Measurements from ENCODE around the gene EPHB4. TPM values are rescaled to one million over a fixed set of nuclear protein-coding genes. Genes with fewer than 3 reads are reported as not detected.
"Not testable (repeated sequence)": the region's sequence is repeated elsewhere in the genome, so short reads cannot be mapped to it uniquely, and the experiment has no call there.

Gene EPHB4
- total and polyA plus RNA-seq, 12 donors, result 31.5 to 188 (median 103) TPM

DNA sequence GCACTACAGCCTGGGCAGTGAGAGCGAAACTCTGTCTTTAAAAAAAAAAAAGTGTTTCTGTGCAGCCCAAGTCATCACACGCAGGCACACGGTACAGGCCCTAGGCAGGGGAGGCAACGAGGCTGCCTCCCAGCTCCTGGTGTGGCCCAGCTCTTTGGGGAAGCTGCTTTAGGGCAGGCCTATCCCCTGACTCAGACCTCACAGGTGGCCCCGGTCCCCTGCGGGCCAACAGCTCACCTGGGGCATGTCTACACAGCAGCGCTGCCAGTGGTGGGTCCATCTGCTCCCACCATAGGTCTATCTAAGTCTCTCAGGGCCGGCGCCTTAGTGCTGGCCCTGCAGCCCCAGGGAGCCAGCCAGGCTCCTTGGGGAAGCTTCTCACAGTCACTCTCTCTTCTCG is 62.5 kb downstream of the EPHB4 start:
- H3K27ac ChIP-seq, result no peak overlapping the region
- H3K4me1 ChIP-seq (replicated peaks in 1 of 2), result no peaks in the 10 kb centered on the region
- intact Hi-C loops (cut with DNase I), result no loop called here
- DNase-seq, result no peak
- H3K9me3 ChIP-seq (replicated peaks in 1 of 3), result no peaks in the 10 kb centered on the region
- H3K4me3 ChIP-seq, result no peak overlapping the region
- 69 to 83% (median 79%) methylated on average over 4 to 10 of the region's 10 CpGs for WGBS, 4 donors
- TF ChIP-seq, protein P1, sequence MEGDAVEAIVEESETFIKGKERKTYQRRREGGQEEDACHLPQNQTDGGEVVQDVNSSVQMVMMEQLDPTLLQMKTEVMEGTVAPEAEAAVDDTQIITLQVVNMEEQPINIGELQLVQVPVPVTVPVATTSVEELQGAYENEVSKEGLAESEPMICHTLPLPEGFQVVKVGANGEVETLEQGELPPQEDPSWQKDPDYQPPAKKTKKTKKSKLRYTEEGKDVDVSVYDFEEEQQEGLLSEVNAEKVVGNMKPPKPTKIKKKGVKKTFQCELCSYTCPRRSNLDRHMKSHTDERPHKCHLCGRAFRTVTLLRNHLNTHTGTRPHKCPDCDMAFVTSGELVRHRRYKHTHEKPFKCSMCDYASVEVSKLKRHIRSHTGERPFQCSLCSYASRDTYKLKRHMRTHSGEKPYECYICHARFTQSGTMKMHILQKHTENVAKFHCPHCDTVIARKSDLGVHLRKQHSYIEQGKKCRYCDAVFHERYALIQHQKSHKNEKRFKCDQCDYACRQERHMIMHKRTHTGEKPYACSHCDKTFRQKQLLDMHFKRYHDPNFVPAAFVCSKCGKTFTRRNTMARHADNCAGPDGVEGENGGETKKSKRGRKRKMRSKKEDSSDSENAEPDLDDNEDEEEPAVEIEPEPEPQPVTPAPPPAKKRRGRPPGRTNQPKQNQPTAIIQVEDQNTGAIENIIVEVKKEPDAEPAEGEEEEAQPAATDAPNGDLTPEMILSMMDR (IDR thresholded peaks at IDR 0.05), result no peak
- no peak for TF ChIP-seq POLR2A (IDR thresholded peaks at IDR 0.05)
- H3K36me3 ChIP-seq (replicated peaks in 1 of 2), result no peaks in the 10 kb centered on the region
- H3K27me3 ChIP-seq, result no peaks in the 10 kb centered on the region

DNA sequence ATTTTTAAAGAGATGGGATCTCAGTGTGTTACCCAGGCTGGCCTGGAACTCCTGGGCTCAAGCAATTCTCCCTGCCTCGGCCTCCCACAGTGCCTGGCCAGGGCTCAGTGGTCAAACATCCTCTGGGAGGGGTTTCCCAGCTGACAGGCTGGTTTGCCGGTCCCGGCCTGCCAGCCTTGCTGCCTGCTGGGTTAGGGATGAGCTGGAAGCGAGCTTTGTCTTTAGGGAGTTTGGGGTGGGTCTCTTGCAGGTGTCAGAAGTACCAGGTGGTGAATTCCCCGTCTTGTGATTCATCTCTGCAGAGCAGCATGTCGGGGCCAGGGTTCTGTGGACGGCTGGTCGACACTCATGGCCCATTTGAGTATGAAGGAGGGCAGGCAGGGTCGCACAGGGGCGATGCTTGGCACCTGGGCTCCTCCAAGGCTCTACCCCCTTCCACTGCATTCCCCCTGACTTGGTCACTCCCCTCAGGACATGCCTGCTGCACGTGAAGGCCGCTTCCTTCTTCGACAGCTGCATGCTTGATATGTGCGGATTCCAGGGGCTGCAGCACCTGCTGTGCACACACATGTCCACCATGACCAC is 63.7 kb downstream of the EPHB4 start:
- no peaks in the 10 kb centered on the region for H3K36me3 ChIP-seq (replicated peaks in 1 of 2)
- no peak overlapping the region for H3K4me3 ChIP-seq
- H3K4me1 ChIP-seq (replicated peaks in 1 of 2), result no peaks in the 10 kb centered on the region
- no peak for DNase-seq
- H3K27me3 ChIP-seq, result no peaks in the 10 kb centered on the region
- 66 to 86% (median 73%) methylated on average over 4 to 14 of the region's 14 CpGs for WGBS, 4 donors
- no peak for TF ChIP-seq POLR2A (IDR thresholded peaks at IDR 0.05)
- TF ChIP-seq, protein P1 (IDR thresholded peaks at IDR 0.05), result no peak
- H3K27ac ChIP-seq, result no peak overlapping the region
- H3K9me3 ChIP-seq (replicated peaks in 1 of 3), result no peaks in the 10 kb centered on the region
- intact Hi-C loops (cut with DNase I), result no loop called here

DNA sequence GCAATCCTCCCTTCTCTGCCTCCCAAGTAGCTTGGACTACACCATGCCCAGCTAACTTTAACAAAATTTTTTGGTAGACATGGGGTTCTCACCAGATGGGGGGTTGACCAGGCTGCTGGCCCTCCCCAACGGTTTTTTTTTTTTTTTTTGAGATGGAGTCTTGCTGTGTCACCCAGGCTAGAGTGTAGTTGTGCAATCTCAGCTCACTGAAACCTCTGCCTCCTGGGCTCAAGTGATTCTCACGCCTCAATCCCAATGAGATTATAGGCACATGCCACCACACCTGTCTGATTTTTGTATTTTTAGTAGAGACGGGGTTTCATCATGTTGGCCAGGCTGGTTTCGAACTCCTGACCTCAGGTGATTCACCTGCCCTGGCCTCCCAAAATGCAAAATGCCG is 64.5 kb downstream of the EPHB4 start:
- H3K4me1 ChIP-seq (replicated peaks in 1 of 2); H3K36me3 ChIP-seq (replicated peaks in 1 of 2); H3K27ac ChIP-seq; H3K9me3 ChIP-seq (replicated peaks in 1 of 3); H3K4me3 ChIP-seq; DNase-seq; intact Hi-C loops (cut with DNase I); H3K27me3 ChIP-seq: not testable (repeated sequence)
- WGBS, 4 donors, result 71 to 78% (median 74%) methylated on average over 5 of the region's 5 CpGs

DNA sequence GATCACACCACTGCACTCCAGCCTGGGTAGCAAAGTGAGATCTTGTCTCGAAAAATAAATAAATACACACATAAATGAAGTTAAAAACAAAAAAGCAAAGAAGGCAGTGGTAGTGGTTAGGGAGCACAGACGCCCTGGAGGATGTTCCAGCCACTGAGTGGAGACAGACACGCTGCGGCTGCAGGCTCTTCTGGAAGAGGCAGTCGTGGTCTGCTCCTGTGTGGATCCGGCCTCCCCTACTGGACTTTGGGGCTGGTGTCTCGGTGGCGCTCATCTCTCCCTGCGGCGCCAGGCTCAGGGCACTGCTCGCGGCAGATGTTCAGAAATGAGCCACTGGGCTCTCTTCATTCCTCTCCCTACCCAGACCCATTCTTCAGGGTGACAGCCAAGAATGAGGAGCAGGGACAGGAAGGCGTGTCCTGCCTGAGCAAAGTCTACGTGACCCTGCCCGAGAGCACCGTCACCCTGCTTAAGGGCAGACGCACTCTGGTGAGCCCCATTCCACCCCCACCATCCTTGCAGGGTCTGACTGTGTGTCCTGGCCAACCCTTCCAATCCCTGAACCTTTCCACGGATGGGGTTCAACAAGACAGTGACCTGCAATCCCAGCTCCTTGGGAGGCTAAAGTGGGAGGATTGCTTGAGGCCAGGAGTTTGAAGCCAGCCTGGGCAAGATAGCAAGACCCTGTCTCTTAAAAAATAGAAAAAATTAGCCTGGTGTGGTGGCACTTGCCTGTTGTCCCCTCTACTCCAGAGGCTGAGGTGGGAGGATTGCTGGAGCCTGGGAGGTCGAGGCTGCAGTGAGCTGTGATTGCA is 67.8 kb downstream of the EPHB4 start:
- Histone ChIP-seq H3K4me3 (no peak overlapping the region), H3K27me3 (no peaks in the 10 kb centered on the region), H3K36me3 (replicated peaks in 1 of 2) (no peaks in the 10 kb centered on the region), H3K4me1 (replicated peaks in 1 of 2) (no peaks in the 10 kb centered on the region), H3K9me3 (replicated peaks in 1 of 3) (no peaks in the 10 kb centered on the region), H3K27ac (no peak overlapping the region)
- WGBS, 4 donors, result 73 to 79% (median 76%) methylated on average over 18 to 19 of the region's 19 CpGs
- DNase-seq, result no peak
- intact Hi-C loops (cut with DNase I), result no loop called here
- no peak for TF ChIP-seq POLR2A (IDR thresholded peaks at IDR 0.05)
- TF ChIP-seq, protein P1 (IDR thresholded peaks at IDR 0.05), result no peak

Measured in adrenal gland (tissue), 12 donors.